22Rv1 (cell line): ENCODE data around the gene ABI1.

ENCODE experiments used
- H3K27ac ChIP-seq: fragments of 450-650 bp; 2 replicates; pipeline ENCODE4 v1.5.1; 2017
- CTCF ChIP-seq: fragments of 450-650 bp; IDR thresholded peaks from 2 replicates; pipeline ENCODE4 v1.5.1; 2017; ENCODE audit warnings: mild to moderate bottlenecking
- ZFX ChIP-seq: fragments of 450-650 bp; IDR thresholded peaks from 2 replicates; pipeline ENCODE4 v1.6.1; 2017; ENCODE audit warnings: antibody characterized with exemption, borderline replicate concordance

The ABI1 gene

GRCh38 chr10:26770069-26770468 lies 90.7 kb downstream of the ABI1 start:
- no peak for TF ChIP-seq CTCF
- H3K27ac ChIP-seq = no peak overlapping the region

DNA sequence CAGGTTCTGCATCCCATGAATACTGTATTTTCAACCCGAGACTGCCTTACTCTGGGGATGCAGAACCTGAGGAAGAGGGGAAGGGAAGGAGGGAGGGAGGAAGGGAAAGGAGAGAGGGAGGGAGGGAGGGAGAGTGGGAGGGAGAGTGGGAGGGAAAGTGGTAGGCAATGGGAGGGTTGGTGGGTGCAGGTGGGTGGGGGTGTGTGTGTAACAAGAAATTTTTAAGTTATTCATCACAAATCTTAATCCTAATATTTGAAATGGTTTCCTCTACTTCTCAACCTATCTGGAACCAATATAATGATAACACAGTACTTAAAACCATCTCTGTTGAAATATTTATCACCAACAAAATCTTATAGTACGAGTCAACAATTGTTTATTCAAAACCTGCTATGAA lies 95.2 kb downstream of the ABI1 start:
- H3K27ac ChIP-seq = no peak overlapping the region
- TF ChIP-seq CTCF = no peak
- TF ChIP-seq ZFX = no peak

DNA sequence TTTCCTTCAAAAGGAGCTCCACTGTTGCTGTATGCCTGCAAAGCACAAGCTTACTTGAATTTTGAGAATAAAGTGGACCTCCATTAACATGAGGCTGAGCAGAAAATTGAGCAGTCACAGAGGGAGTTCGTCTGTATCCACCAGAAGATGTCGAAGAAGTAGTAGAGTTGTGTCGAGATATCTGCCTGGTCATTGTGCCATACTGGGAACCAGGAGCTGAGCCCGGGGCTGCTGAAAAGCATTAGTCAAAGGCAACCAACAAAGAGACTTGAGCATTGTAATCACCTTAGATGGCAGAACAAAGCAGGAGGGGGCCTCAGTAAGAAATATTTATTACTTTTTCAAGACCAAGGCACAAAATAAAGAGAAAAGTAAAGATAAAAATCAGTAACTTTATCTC lies 101.8 kb downstream of the ABI1 start:
- TF ChIP-seq CTCF (no peak), ZFX (no peak)
- no peak overlapping the region for H3K27ac ChIP-seq

DNA sequence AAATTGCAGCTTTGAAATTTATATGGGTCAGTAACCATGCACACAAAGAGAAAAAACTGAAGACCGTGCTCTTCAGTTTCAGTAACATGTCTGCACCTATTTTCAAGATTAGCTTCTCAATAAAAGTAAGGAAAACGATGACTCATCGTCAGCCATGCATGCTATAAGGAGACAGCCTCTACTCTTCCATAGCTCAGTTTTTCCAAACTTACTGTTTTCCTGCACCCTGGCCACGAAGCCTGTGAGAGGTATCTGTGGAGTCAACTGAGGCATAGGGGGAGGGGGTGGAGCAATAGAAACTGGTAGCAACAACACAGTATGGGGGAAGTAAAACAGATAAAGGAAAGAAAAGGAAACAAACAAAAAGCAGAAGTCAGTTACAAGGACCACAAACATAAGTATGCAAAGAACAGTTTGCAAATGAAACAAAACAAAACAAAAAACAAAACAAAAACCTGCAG lies 105.3 kb downstream of the ABI1 start:
- H3K27ac ChIP-seq = no peak overlapping the region
- no peak for TF ChIP-seq CTCF
- no peak for TF ChIP-seq ZFX

- TF ChIP-seq CTCF (no peak), ZFX (no peak)
- no peak overlapping the region for H3K27ac ChIP-seq
These were observed 114.7 kb downstream of the ABI1 start for GRCh38 chr10:26746061-26746460.

DNA sequence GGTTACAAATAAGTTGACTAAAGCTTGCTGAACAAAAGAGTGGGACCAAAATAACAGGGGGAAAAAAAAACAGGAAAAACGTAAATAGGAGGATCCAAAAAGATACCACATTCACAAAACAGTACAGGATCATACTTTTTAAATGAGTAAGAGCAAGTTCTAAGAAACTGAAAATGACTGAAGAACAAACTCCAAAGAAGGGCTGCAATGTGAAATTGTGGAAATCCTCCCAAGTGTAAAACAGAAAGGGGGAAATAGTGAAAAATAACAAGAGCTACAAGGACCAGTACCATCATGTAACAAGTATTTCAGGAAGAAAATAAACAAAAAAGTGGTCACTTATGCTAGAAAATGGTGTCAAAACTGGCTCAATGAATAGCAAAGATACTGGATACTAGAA lies 116.9 kb downstream of the ABI1 start:
- TF ChIP-seq ZFX (no peak), CTCF (no peak)
- H3K27ac ChIP-seq = no peak overlapping the region

DNA sequence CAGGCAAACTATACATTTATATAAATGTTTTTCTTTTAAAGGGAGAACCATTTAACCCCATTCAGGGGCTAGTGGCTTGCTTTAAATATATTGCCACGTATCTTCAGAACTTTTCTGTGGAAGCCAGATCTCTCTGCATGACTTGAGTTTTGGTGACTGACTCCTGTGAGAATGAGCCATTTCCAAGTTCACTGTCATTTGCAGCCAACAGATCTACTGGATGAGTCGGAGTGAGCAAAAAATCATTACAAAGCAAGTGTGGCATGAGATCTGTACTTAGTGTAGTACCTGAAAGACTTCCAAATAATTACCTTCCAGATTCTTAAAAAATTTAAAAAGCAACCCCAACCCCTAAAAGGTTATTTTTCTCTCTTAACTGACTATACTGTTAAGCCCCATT lies 117.7 kb downstream of the ABI1 start:
- TF ChIP-seq ZFX (no peak), CTCF (no peak)
- no peak overlapping the region for H3K27ac ChIP-seq
